DOHH2 (cell line): ENCODE measurements around the gene ART5.

Experiments used
- CTCF ChIP-seq: fragments of 200-600 bp; sonication (generic); IDR thresholded peaks from one replicate; pipeline ENCODE4 v1.5.1; 2014; ENCODE audit warnings: antibody characterized with exemption, mild to moderate bottlenecking, low read depth, low read length; ENCODE audit not compliant: poor library complexity, severe bottlenecking
- EZH2phosphoT487 ChIP-seq: fragments of 200-600 bp; sonication (generic); IDR thresholded peaks from 2 replicates; pipeline ENCODE4 v1.6.1; 2017; ENCODE audit warnings: borderline replicate concordance, mild to moderate bottlenecking, antibody characterized with exemption, low read length, moderate library complexity, mixed read lengths

- TF ChIP-seq CTCF (no peak), EZH2phosphoT487 (no peak)
Observed at GRCh38 chr11:3610846-3611245, 30.9 kb downstream of the ART5 start.
